CD14-positive monocyte (primary cell): ENCODE data around the gene CCDC106. TPM values are rescaled to one million over a fixed set of nuclear protein-coding genes. Genes with fewer than 3 reads are reported as not detected.

ENCODE experiments used
- DNase-seq, 3 donors: peaks; one replicate each; pipeline ENCODE4 v3.0.0-alpha.2; 2011 to 2022
- H2AFZ ChIP-seq: 2 replicates; pipeline ENCODE4 v1.6.0; 2012; ENCODE audit warnings: mild to moderate bottlenecking, low read depth, low read length, inconsistent platforms; ENCODE audit not compliant: insufficient read depth, poor library complexity, severe bottlenecking
- H3K27ac ChIP-seq, 2 donors: 1 replicate in 1 of 2; 2 replicates in 1 of 2; pipeline ENCODE4 v1.5.1; 2012 to 2013; ENCODE audit warnings: low read length in 2 of 2, control low read depth in 1 of 2, inconsistent platforms in 1 of 2, low read depth in 1 of 2, mild to moderate bottlenecking in 1 of 2
- H3K27me3 ChIP-seq, 2 donors: one replicate each; pipeline versions ENCODE4 v1.6.0 to v1.6.1; 2011 to 2013; ENCODE audit warnings: low read length in 2 of 2; ENCODE audit not compliant: control insufficient read depth in 2 of 2, insufficient read depth in 2 of 2
- H3K36me3 ChIP-seq, 2 donors: replicated peaks in 1 of 2; 1 replicate in 1 of 2; 2 replicates in 1 of 2; pipeline versions ENCODE4 v1.5.1 to v1.6.1; 2012 to 2013; ENCODE audit warnings: low read length in 2 of 2, control low read depth in 1 of 2, inconsistent platforms in 1 of 2, mild to moderate bottlenecking in 1 of 2; ENCODE audit not compliant: insufficient read depth in 2 of 2, control insufficient read depth in 1 of 2
- H3K4me1 ChIP-seq, 2 donors: 1 replicate in 1 of 2; 2 replicates in 1 of 2; pipeline versions ENCODE4 v1.5.1 to v1.6.1; 2012 to 2013; ENCODE audit warnings: low read length in 2 of 2, control low read depth in 1 of 2, inconsistent platforms in 1 of 2, mild to moderate bottlenecking in 1 of 2, moderate library complexity in 1 of 2; ENCODE audit not compliant: insufficient read depth in 2 of 2, control insufficient read depth in 1 of 2
- H3K4me2 ChIP-seq: replicated peaks from 2 replicates; pipeline ENCODE3; 2012; ENCODE audit warnings: low read length, moderate library complexity, mild to moderate bottlenecking; ENCODE audit not compliant: poor library complexity, severe bottlenecking; ENCODE audit errors: extremely low read depth
- H3K4me3 ChIP-seq, 3 experiments: fragments of 200-600 bp in 1 of 3; sonication (generic) in 1 of 3; replicated peaks in 1 of 3; 1 replicate in 2 of 3; 2 replicates in 1 of 3; pipeline ENCODE4 v1.5.1; 2011 to 2013; ENCODE audit warnings: low read length in 3 of 3, mild to moderate bottlenecking in 3 of 3, control low read depth in 2 of 3, low read depth in 2 of 3, inconsistent platforms in 1 of 3, moderate library complexity in 1 of 3
- H3K79me2 ChIP-seq: 2 replicates; pipeline ENCODE4 v1.6.0; 2012; ENCODE audit warnings: mild to moderate bottlenecking, control low read depth, inconsistent platforms, low read length, moderate library complexity; ENCODE audit not compliant: insufficient read depth
- H3K9ac ChIP-seq: 2 replicates; pipeline ENCODE4 v1.6.0; 2017; ENCODE audit warnings: low read length, mild to moderate bottlenecking; ENCODE audit not compliant: insufficient read depth, poor library complexity, severe bottlenecking
- H3K9me3 ChIP-seq, 2 donors: replicated peaks in 1 of 2; 1 replicate in 1 of 2; 2 replicates in 1 of 2; pipeline versions ENCODE4 v1.5.1 to v1.6.1; 2012 to 2013; ENCODE audit warnings: low read length in 2 of 2, control low read depth in 1 of 2; ENCODE audit not compliant: control insufficient read depth in 1 of 2, insufficient read depth in 1 of 2
- H4K20me1 ChIP-seq: 2 replicates; pipeline ENCODE4 v1.6.0; 2012; ENCODE audit warnings: mild to moderate bottlenecking, low read length, control low read depth, moderate library complexity; ENCODE audit not compliant: insufficient read depth
- H3K27ac Mint-ChIP-seq, 7 donors: one replicate each; pipeline ENCODE4 v1.8.0; 2020; ENCODE audit warnings: mild to moderate bottlenecking in 7 of 7, mixed read lengths in 7 of 7, moderate library complexity in 6 of 7, inconsistent platforms in 2 of 7
- H3K27me3 Mint-ChIP-seq, 3 donors: one replicate each; pipeline ENCODE4 v1.8.0; 2021 to 2022; ENCODE audit warnings: low read depth in 3 of 3, mild to moderate bottlenecking in 3 of 3, mixed read lengths in 3 of 3, moderate library complexity in 3 of 3, inconsistent platforms in 1 of 3
- H3K36me3 Mint-ChIP-seq, 2 donors: one replicate each; pipeline ENCODE4 v1.8.0; 2020; ENCODE audit warnings: mixed read lengths in 2 of 2, inconsistent platforms in 1 of 2, mild to moderate bottlenecking in 1 of 2
- H3K4me1 Mint-ChIP-seq: one replicate; pipeline ENCODE4 v1.8.0; 2020; ENCODE audit warnings: mild to moderate bottlenecking, mixed read lengths
- H3K4me3 Mint-ChIP-seq, 2 donors: one replicate each; pipeline ENCODE4 v1.8.0; 2020; ENCODE audit warnings: mild to moderate bottlenecking in 2 of 2, mixed read lengths in 2 of 2, moderate library complexity in 1 of 2
- H3K9me3 Mint-ChIP-seq, 7 donors: one replicate each; pipeline ENCODE4 v1.8.0; 2020 to 2022; ENCODE audit warnings: mixed read lengths in 7 of 7, mild to moderate bottlenecking in 6 of 7, moderate library complexity in 6 of 7, inconsistent platforms in 2 of 7
- CTCF ChIP-seq: fragments of 200-600 bp; IDR thresholded peaks from one replicate; pipeline ENCODE4 v1.8.0; 2022; ENCODE audit warnings: antibody characterized with exemption, mild to moderate bottlenecking
- WGBS: methylation state at CpG from one replicate; pipeline ENCODE4 v1.1.5; 2013; ENCODE audit warnings: missing lambda C conversion rate; ENCODE audit not compliant: insufficient coverage; 5-methylcytosine and 5-hydroxymethylcytosine counted together
- intact Hi-C, 2 donors: fragments of 100-400 bp; cut with micrococcal nuclease; formaldehyde crosslinking; loops; one replicate each; pipeline versions ENCODE4 v1.15.0 to v1.15.1; 2023
- polyA plus RNA-seq, 3 donors: library from polyadenylated mRNA; depleted of rRNA in 1 of 3; unstranded in 2 of 3; stranded (reverse) in 1 of 3; fragments of 300-500 nt in 2 of 3; fragments of >200 nt in 1 of 3; fragmentation: Illumina TruSeq in 2 of 3; gene quantifications; 1 replicate in 2 of 3; 2 replicates in 1 of 3; pipeline ENCODE4 v1.2.3, GENCODE V29; 2012 to 2021

The CCDC106 gene
- polyA plus RNA-seq, 3 donors = 0.74 to 2.4 (median 1.2) TPM

GRCh38 chr19:55684946-55685681, 37.1 kb downstream of the CCDC106 start:
- Histone ChIP-seq H2AFZ (no peak overlapping the region), H3K4me1 (peaks cover 4 to 9% of the 10 kb centered on the region in 2 donors), H3K4me2 (no peak overlapping the region), H3K4me3 (no peak overlapping the region), H3K27ac (no peak overlapping the region), H3K9ac (no peak overlapping the region), H3K79me2 (peaks cover 80% of the 10 kb centered on the region), H3K36me3 (peaks cover 87 to 94% of the 10 kb centered on the region in 2 donors), H4K20me1 (peaks cover 96% of the 10 kb centered on the region), H3K27me3 (no peaks in the 10 kb centered on the region), H3K9me3 (no peaks in the 10 kb centered on the region)
- Mint-ChIP-seq H3K27me3 (no peaks in the 10 kb centered on the region), H3K27ac (peak overlapping the region in 2 of 7 donors; percentile 11 to 21), H3K9me3 (no peaks in the 10 kb centered on the region), H3K36me3 (peaks cover 68 to 95% of the 10 kb centered on the region in 2 donors), H3K4me1 (peaks cover 9% of the 10 kb centered on the region), H3K4me3 (no peak overlapping the region)
- no peak for DNase-seq
- TF ChIP-seq CTCF = no peak
- intact Hi-C loops = no loop called here
- WGBS = 98% methylated on average over 60 of the region's 60 CpGs

GRCh38 chr19:55685776-55686175, 37.8 kb downstream of the CCDC106 start:
- Histone ChIP-seq H2AFZ (no peak overlapping the region), H3K4me3 (no peak overlapping the region), H4K20me1 (peaks cover 96% of the 10 kb centered on the region), H3K4me1 (peaks cover 0 to 2% of the 10 kb centered on the region in 2 donors), H3K9me3 (no peaks in the 10 kb centered on the region), H3K27me3 (no peaks in the 10 kb centered on the region), H3K4me2 (no peak overlapping the region), H3K9ac (no peak overlapping the region), H3K36me3 (peaks cover 87 to 94% of the 10 kb centered on the region in 2 donors), H3K79me2 (peaks cover 74% of the 10 kb centered on the region), H3K27ac (no peak overlapping the region)
- Mint-ChIP-seq H3K9me3 (no peaks in the 10 kb centered on the region), H3K27me3 (no peaks in the 10 kb centered on the region), H3K36me3 (peaks cover 66 to 95% of the 10 kb centered on the region in 2 donors), H3K4me3 (no peak overlapping the region), H3K27ac (peak overlapping the region in 2 of 7 donors; percentile 51 to 84), H3K4me1 (peaks cover 3% of the 10 kb centered on the region)
- 88% methylated on average over 5 of the region's 6 CpGs for WGBS
- no peak for DNase-seq
- intact Hi-C loops = no loop called here
- TF ChIP-seq CTCF = no peak
